Liver (tissue), 9 donors: ENCODE data around the gene ST6GALNAC2. TPM values are rescaled to one million over a fixed set of nuclear protein-coding genes. Genes with fewer than 3 reads are reported as not detected.

Source experiments
- DNase-seq: peaks from one replicate; pipeline ENCODE4 v3.0.0-alpha.2; 2017; ENCODE audit warnings: low spot score
- H3K27ac ChIP-seq, 2 donors: one replicate each; pipeline ENCODE4 v1.7.0; 2013; ENCODE audit warnings: inconsistent platforms in 2 of 2, low read length in 2 of 2, control low read depth in 1 of 2, low read depth in 1 of 2, mild to moderate bottlenecking in 1 of 2
- H3K27me3 ChIP-seq, 4 donors: one replicate each; pipeline versions ENCODE4 v1.6.1 to v1.7.0; 2013; ENCODE audit warnings: low read length in 3 of 4, inconsistent platforms in 1 of 4, mild to moderate bottlenecking in 1 of 4, moderate library complexity in 1 of 4; ENCODE audit not compliant: control insufficient read depth in 4 of 4, insufficient read depth in 4 of 4
- H3K36me3 ChIP-seq, 4 donors: one replicate each; pipeline versions ENCODE4 v1.6.1 to v1.7.0; 2013; ENCODE audit warnings: low read length in 3 of 4, mild to moderate bottlenecking in 3 of 4, low read depth in 1 of 4, moderate library complexity in 1 of 4; ENCODE audit not compliant: control insufficient read depth in 4 of 4, insufficient read depth in 3 of 4
- H3K4me1 ChIP-seq, 4 donors: one replicate each; pipeline versions ENCODE4 v1.6.1 to v1.7.0; 2013; ENCODE audit warnings: low read length in 3 of 4, mild to moderate bottlenecking in 3 of 4, moderate library complexity in 1 of 4; ENCODE audit not compliant: control insufficient read depth in 4 of 4, insufficient read depth in 4 of 4
- H3K4me3 ChIP-seq, 3 donors: one replicate each; pipeline versions ENCODE4 v1.6.1 to v1.7.0; 2013; ENCODE audit warnings: low read length in 3 of 3, control low read depth in 1 of 3, low read depth in 1 of 3, mild to moderate bottlenecking in 1 of 3
- H3K9ac ChIP-seq, 2 donors: one replicate each; pipeline ENCODE4 v1.7.0; 2013; ENCODE audit warnings: low read length in 2 of 2, mild to moderate bottlenecking in 2 of 2, moderate library complexity in 2 of 2, control low read depth in 1 of 2, low read depth in 1 of 2
- H3K9me3 ChIP-seq, 4 donors: one replicate each; pipeline versions ENCODE4 v1.6.1 to v1.7.0; 2013; ENCODE audit warnings: low read length in 3 of 4; ENCODE audit not compliant: control insufficient read depth in 4 of 4
- EGR1 ChIP-seq, 2 donors: IDR thresholded peaks; 2 replicates each; pipeline ENCODE4 v1.6.1; 2016 to 2018; ENCODE audit warnings: antibody characterized with exemption in 2 of 2, low read depth in 2 of 2
- FOXA1 ChIP-seq: IDR thresholded peaks from 2 replicates; pipeline ENCODE4 v1.6.1; 2016; ENCODE audit warnings: antibody characterized with exemption
- FOXA2 ChIP-seq: IDR thresholded peaks from 2 replicates; pipeline ENCODE4 v1.6.1; 2016; ENCODE audit warnings: antibody characterized with exemption
- GABPA ChIP-seq, 2 donors: IDR thresholded peaks in 1 of 2; conservative IDR thresholded peaks in 1 of 2; 2 replicates each; pipeline ENCODE4 v1.6.1; 2016; ENCODE audit warnings: antibody characterized with exemption in 2 of 2, mild to moderate bottlenecking in 1 of 2, moderate library complexity in 1 of 2
- HNF4A ChIP-seq, 2 donors: conservative IDR thresholded peaks; 2 replicates each; pipeline ENCODE4 v1.6.1; 2016; ENCODE audit warnings: antibody characterized with exemption in 2 of 2, mild to moderate bottlenecking in 2 of 2
- HNF4G ChIP-seq: IDR thresholded peaks from 2 replicates; pipeline ENCODE4 v1.6.1; 2016; ENCODE audit warnings: antibody characterized with exemption
- JUND ChIP-seq, 2 donors: IDR thresholded peaks; 2 replicates each; pipeline ENCODE4 v1.6.1; 2016; ENCODE audit warnings: antibody characterized with exemption in 2 of 2
- NR2F2 ChIP-seq: IDR thresholded peaks from 2 replicates; pipeline ENCODE4 v1.6.1; 2016; ENCODE audit warnings: antibody characterized with exemption
- RAD21 ChIP-seq, 2 donors: IDR thresholded peaks; 2 replicates each; pipeline ENCODE4 v1.6.1; 2016; ENCODE audit warnings: antibody characterized with exemption in 2 of 2, mild to moderate bottlenecking in 2 of 2
- RXRA ChIP-seq, 2 donors: IDR thresholded peaks; 2 replicates each; pipeline ENCODE4 v1.6.1; 2017 to 2018; ENCODE audit warnings: antibody characterized with exemption in 2 of 2, mild to moderate bottlenecking in 1 of 2
- SP1 ChIP-seq: IDR thresholded peaks from 2 replicates; pipeline ENCODE4 v1.6.1; 2018; ENCODE audit warnings: antibody characterized with exemption, mild to moderate bottlenecking
- TAF1 ChIP-seq: conservative IDR thresholded peaks from 2 replicates; pipeline ENCODE4 v1.6.1; 2016; ENCODE audit warnings: antibody characterized with exemption, mild to moderate bottlenecking
- YY1 ChIP-seq: IDR thresholded peaks from 2 replicates; pipeline ENCODE4 v1.6.1; 2016; ENCODE audit warnings: antibody characterized with exemption, mild to moderate bottlenecking
- WGBS: extraction: QIAGEN DNeasy Blood & Tissue Kit; methylation state at CpG from one replicate; pipeline ENCODE4 v1.1.7; 2013; 5-methylcytosine and 5-hydroxymethylcytosine counted together
- polyA plus RNA-seq, 2 donors: library from polyadenylated mRNA; stranded (reverse) in 1 of 2; unstranded in 1 of 2; fragments of 200-250 nt in 1 of 2; fragments of >200 nt in 1 of 2; fragmentation: Nextera tagmentation in 1 of 2; extraction: Ambion mirVana in 1 of 2; gene quantifications; one replicate each; pipeline versions ENCODE4 v1.2.1 to v1.2.3, GENCODE V29; 2013 to 2015
- total RNA-seq, 2 donors: library from RNA; depleted of rRNA; stranded (reverse); fragments of >200 nt; gene quantifications; one replicate each; pipeline ENCODE4 v1.2.3, GENCODE V29; 2014
- TF ChIP-seq, protein P1 (sequence below): IDR thresholded peaks from 2 replicates; pipeline ENCODE4 v1.6.1; 2016; ENCODE audit warnings: antibody characterized with exemption, mild to moderate bottlenecking
- TF ChIP-seq, protein P2 (sequence below): IDR thresholded peaks from 2 replicates; pipeline ENCODE4 v1.6.1; 2016; ENCODE audit warnings: antibody characterized with exemption
- TF ChIP-seq, protein P3 (sequence below): fragments of 150-350 bp; IDR thresholded peaks from 2 replicates; pipeline ENCODE4 v1.5.1; 2017; ENCODE audit warnings: improper control_type of control experiment, low read depth, low read length; ENCODE audit not compliant: missing input control
- TF ChIP-seq, protein P4 (sequence below): IDR thresholded peaks from 2 replicates; pipeline ENCODE4 v1.6.1; 2016; ENCODE audit warnings: antibody characterized with exemption
- TF ChIP-seq, protein P5 (sequence below): IDR thresholded peaks from 2 replicates; pipeline ENCODE4 v1.6.1; 2016; ENCODE audit warnings: antibody characterized with exemption
- donor health status: healthy.
- donor health status: healthy.
- donor health status: healthy.
- donor health status: healthy.
- donor health status: healthy.

Gene ST6GALNAC2
- total and polyA plus RNA-seq, 4 donors: 0.52 to 2.6 (median 1.1) TPM

DNA sequence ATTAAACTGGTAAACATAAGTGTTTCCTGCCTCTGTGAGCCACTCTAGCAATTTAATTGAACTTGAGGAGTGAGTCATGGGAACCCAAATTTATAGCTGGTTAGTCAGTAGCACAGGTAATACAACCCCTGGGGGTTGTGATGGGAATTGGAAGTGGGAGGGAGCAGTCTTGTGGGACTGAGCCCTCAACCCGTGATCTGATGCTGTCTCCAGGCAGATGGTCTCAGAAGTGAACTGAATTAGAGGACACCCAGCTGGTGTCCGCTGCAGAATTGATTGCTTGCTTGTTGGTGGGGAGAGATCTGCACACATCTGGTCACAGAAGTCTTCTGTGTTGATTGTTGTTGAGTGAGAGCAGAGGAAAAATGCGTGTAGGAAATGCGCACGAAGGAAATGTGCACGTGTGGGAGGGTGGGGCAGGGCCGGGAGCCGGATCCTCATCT, 7.7 kb upstream of the ST6GALNAC2 start:
- H3K36me3 ChIP-seq: no peaks in the 10 kb centered on the region
- no peak overlapping the region for H3K27ac ChIP-seq
- no peaks in the 10 kb centered on the region for H3K27me3 ChIP-seq
- WGBS: 91% methylated on average over 8 of the region's 8 CpGs
- DNase-seq: no peak
- H3K9ac ChIP-seq: no peak overlapping the region
- TF ChIP-seq SP1 (no peak), GABPA (IDR thresholded peaks at IDR 0.05 in 1 of 2, conservative IDR thresholded peaks at IDR 0.05 in 1 of 2) (no peak), JUND (IDR thresholded peaks at IDR 0.05) (no peak), HNF4A (conservative IDR thresholded peaks at IDR 0.05) (no peak), TAF1 (no peak), YY1 (no peak), NR2F2 (no peak), HNF4G (no peak), EGR1 (IDR thresholded peaks at IDR 0.05; ENCODE audit: low read depth in 2 of 2) (no peak), RXRA (IDR thresholded peaks at IDR 0.05) (no peak), FOXA1 (no peak), RAD21 (IDR thresholded peaks at IDR 0.05) (no peak)
- TF ChIP-seq, protein P1, sequence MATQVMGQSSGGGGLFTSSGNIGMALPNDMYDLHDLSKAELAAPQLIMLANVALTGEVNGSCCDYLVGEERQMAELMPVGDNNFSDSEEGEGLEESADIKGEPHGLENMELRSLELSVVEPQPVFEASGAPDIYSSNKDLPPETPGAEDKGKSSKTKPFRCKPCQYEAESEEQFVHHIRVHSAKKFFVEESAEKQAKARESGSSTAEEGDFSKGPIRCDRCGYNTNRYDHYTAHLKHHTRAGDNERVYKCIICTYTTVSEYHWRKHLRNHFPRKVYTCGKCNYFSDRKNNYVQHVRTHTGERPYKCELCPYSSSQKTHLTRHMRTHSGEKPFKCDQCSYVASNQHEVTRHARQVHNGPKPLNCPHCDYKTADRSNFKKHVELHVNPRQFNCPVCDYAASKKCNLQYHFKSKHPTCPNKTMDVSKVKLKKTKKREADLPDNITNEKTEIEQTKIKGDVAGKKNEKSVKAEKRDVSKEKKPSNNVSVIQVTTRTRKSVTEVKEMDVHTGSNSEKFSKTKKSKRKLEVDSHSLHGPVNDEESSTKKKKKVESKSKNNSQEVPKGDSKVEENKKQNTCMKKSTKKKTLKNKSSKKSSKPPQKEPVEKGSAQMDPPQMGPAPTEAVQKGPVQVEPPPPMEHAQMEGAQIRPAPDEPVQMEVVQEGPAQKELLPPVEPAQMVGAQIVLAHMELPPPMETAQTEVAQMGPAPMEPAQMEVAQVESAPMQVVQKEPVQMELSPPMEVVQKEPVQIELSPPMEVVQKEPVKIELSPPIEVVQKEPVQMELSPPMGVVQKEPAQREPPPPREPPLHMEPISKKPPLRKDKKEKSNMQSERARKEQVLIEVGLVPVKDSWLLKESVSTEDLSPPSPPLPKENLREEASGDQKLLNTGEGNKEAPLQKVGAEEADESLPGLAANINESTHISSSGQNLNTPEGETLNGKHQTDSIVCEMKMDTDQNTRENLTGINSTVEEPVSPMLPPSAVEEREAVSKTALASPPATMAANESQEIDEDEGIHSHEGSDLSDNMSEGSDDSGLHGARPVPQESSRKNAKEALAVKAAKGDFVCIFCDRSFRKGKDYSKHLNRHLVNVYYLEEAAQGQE: no peak
- TF ChIP-seq, protein P2, sequence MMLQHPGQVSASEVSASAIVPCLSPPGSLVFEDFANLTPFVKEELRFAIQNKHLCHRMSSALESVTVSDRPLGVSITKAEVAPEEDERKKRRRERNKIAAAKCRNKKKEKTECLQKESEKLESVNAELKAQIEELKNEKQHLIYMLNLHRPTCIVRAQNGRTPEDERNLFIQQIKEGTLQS: no peak
- TF ChIP-seq, protein P3, sequence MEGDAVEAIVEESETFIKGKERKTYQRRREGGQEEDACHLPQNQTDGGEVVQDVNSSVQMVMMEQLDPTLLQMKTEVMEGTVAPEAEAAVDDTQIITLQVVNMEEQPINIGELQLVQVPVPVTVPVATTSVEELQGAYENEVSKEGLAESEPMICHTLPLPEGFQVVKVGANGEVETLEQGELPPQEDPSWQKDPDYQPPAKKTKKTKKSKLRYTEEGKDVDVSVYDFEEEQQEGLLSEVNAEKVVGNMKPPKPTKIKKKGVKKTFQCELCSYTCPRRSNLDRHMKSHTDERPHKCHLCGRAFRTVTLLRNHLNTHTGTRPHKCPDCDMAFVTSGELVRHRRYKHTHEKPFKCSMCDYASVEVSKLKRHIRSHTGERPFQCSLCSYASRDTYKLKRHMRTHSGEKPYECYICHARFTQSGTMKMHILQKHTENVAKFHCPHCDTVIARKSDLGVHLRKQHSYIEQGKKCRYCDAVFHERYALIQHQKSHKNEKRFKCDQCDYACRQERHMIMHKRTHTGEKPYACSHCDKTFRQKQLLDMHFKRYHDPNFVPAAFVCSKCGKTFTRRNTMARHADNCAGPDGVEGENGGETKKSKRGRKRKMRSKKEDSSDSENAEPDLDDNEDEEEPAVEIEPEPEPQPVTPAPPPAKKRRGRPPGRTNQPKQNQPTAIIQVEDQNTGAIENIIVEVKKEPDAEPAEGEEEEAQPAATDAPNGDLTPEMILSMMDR: no peak
- peaks cover 7 to 16% (median 10%) of the 10 kb centered on the region in 4 donors for H3K4me1 ChIP-seq
- no peak overlapping the region for H3K4me3 ChIP-seq
- no peaks in the 10 kb centered on the region for H3K9me3 ChIP-seq

DNA sequence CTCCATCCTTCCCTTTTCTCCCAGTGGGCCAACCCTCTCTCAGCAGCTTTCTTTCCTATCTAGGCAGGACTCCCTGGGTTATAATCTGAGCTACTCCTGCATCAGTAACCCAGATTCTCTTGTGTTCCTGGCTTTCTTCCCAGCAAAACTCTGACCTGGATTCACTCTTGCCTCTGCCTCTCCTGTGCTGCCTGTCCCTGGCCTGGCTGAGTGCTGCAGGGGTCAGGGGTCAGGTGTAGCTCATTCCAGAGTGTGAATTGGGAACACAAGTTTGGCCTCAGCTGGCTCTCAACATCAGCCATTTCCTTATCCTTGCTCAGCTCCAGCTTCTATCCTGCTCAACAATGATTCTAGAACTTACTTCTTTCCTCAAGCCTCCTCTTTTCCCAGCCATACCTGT, 2.5 kb upstream of the ST6GALNAC2 start:
- no peak for DNase-seq
- Histone ChIP-seq H3K9me3 (no peaks in the 10 kb centered on the region), H3K27me3 (no peaks in the 10 kb centered on the region), H3K4me1 (peaks cover 7 to 26% (median 16%) of the 10 kb centered on the region in 4 donors), H3K4me3 (no peak overlapping the region), H3K9ac (no peak overlapping the region), H3K27ac (no peak overlapping the region), H3K36me3 (no peaks in the 10 kb centered on the region)
- TF ChIP-seq TAF1: no peak
- TF ChIP-seq, protein P4, sequence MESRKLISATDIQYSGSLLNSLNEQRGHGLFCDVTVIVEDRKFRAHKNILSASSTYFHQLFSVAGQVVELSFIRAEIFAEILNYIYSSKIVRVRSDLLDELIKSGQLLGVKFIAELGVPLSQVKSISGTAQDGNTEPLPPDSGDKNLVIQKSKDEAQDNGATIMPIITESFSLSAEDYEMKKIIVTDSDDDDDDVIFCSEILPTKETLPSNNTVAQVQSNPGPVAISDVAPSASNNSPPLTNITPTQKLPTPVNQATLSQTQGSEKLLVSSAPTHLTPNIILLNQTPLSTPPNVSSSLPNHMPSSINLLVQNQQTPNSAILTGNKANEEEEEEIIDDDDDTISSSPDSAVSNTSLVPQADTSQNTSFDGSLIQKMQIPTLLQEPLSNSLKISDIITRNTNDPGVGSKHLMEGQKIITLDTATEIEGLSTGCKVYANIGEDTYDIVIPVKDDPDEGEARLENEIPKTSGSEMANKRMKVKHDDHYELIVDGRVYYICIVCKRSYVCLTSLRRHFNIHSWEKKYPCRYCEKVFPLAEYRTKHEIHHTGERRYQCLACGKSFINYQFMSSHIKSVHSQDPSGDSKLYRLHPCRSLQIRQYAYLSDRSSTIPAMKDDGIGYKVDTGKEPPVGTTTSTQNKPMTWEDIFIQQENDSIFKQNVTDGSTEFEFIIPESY: peak; percentile 54
- TF ChIP-seq RXRA (IDR thresholded peaks at IDR 0.05): peak; percentile 92 to 94
- peak; percentile 27 for TF ChIP-seq YY1
- peak; percentile 66 for TF ChIP-seq SP1
- TF ChIP-seq, protein P3: no peak
- TF ChIP-seq JUND (IDR thresholded peaks at IDR 0.05): peak in 1 of 2 donors; percentile 63
- TF ChIP-seq, protein P1: no peak
- TF ChIP-seq FOXA2: peak; percentile 33
- TF ChIP-seq GABPA (IDR thresholded peaks at IDR 0.05 in 1 of 2, conservative IDR thresholded peaks at IDR 0.05 in 1 of 2): no peak
- peak; percentile 80 to 82 for TF ChIP-seq HNF4A (conservative IDR thresholded peaks at IDR 0.05)
- peak; percentile 82 for TF ChIP-seq NR2F2
- TF ChIP-seq HNF4G: peak; percentile 38
- TF ChIP-seq EGR1 (IDR thresholded peaks at IDR 0.05; ENCODE audit: low read depth in 2 of 2): no peak
- TF ChIP-seq, protein P5, sequence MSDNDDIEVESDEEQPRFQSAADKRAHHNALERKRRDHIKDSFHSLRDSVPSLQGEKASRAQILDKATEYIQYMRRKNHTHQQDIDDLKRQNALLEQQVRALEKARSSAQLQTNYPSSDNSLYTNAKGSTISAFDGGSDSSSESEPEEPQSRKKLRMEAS: no peak
